Naive thymus-derived CD8-positive, alpha-beta T cell (primary cell): ENCODE results near the gene UBA1. TPM values are rescaled to one million over a fixed set of nuclear protein-coding genes. Genes with fewer than 3 reads are reported as not detected.
A peak's percentile ranks its signal among the peaks of the same experiment; 100 is the strongest.
"Not testable (repeated sequence)": the region's sequence is repeated elsewhere in the genome, so short reads cannot be mapped to it uniquely, and the experiment has no call there.

ENCODE experiments used
- ATAC-seq, 2 donors: fragments of 150-1000 bp; cut with Tn5 transposase in 1 of 2; sonication (Bioruptor Pico), chemical (Tn5 transposase) in 1 of 2; 1 replicate in 1 of 2; 2 replicates in 1 of 2; pipeline ENCODE4 v1.10.0; 2021; ENCODE audit warnings: mild to moderate bottlenecking in 2 of 2, moderate library complexity in 2 of 2
- POLR2A ChIA-PET: fragments of 350-600 bp; sonication (Branson Sonifier 250); formaldehyde crosslinking; loops from one replicate; lab custom pipeline; 2021; ENCODE audit warnings: antibody characterized with exemption; lab: Charles Lee
- DNase-seq, 10 donors: peaks; one replicate each; pipeline versions ENCODE4 v3.0.0 to v3.0.0-alpha.2; 2020 to 2022
- H3K27ac Mint-ChIP-seq, 10 donors: one replicate each; pipeline ENCODE4 v1.8.0; 2020 to 2022; ENCODE audit warnings: mild to moderate bottlenecking in 10 of 10, mixed read lengths in 10 of 10, moderate library complexity in 4 of 10, inconsistent platforms in 1 of 10
- H3K27me3 Mint-ChIP-seq, 5 donors: one replicate each; pipeline ENCODE4 v1.8.0; 2021 to 2022; ENCODE audit warnings: mixed read lengths in 5 of 5
- H3K36me3 Mint-ChIP-seq, 3 donors: one replicate each; pipeline ENCODE4 v1.8.0; 2020 to 2022; ENCODE audit warnings: mixed read lengths in 3 of 3, mild to moderate bottlenecking in 2 of 3, inconsistent platforms in 1 of 3
- H3K4me1 Mint-ChIP-seq, 4 donors: one replicate each; pipeline ENCODE4 v1.8.0; 2021 to 2022; ENCODE audit warnings: mixed read lengths in 4 of 4
- H3K4me3 Mint-ChIP-seq, 10 donors: one replicate each; pipeline ENCODE4 v1.8.0; 2020 to 2022; ENCODE audit warnings: mild to moderate bottlenecking in 10 of 10, mixed read lengths in 10 of 10, moderate library complexity in 6 of 10, inconsistent platforms in 1 of 10
- H3K9me3 Mint-ChIP-seq, 9 donors: one replicate each; pipeline ENCODE4 v1.8.0; 2020 to 2022; ENCODE audit warnings: mixed read lengths in 9 of 9, mild to moderate bottlenecking in 3 of 9, inconsistent platforms in 1 of 9, moderate library complexity in 1 of 9
- polyA plus RNA-seq, 3 donors: library from polyadenylated mRNA; unstranded; fragments of 300-500 nt; fragmentation: Illumina TruSeq; gene quantifications; one replicate each; pipeline ENCODE4 v1.2.3, GENCODE V29; 2021
- total RNA-seq, 8 experiments: library from RNA in 2 of 8; stranded (reverse) in 2 of 8; gene quantifications; one replicate each; pipeline ENCODE4 v1.2.3 and lab custom pipeline; 2021 to 2026

Gene UBA1
- total and polyA plus RNA-seq, 5 experiments from 2014 or later: 122 to 176 (median 156) TPM

GRCh38 chrX:47239898-47240545 lies 46.4 kb downstream of the UBA1 start:
- H3K4me1 Mint-ChIP-seq: peaks cover 6 to 30% (median 24%) of the 10 kb centered on the region in 4 donors
- ATAC-seq: no peak
- no peak overlapping the region for H3K4me3 Mint-ChIP-seq
- H3K9me3 Mint-ChIP-seq: no peaks in the 10 kb centered on the region
- H3K36me3 Mint-ChIP-seq: peaks cover 6 to 52% (median 12%) of the 10 kb centered on the region in 3 donors
- no peak for DNase-seq
- POLR2A ChIA-PET: no interaction called here
- H3K27me3 Mint-ChIP-seq: no peaks in the 10 kb centered on the region
- peak overlapping the region in 3 of 10 donors; percentile 69 to 80 (median 71) for H3K27ac Mint-ChIP-seq

- POLR2A ChIA-PET: no interaction called here
- H3K9me3 Mint-ChIP-seq: no peaks in the 10 kb centered on the region
Observed at GRCh38 chrX:47240619-47241018, 47.0 kb downstream of the UBA1 start.

DNA sequence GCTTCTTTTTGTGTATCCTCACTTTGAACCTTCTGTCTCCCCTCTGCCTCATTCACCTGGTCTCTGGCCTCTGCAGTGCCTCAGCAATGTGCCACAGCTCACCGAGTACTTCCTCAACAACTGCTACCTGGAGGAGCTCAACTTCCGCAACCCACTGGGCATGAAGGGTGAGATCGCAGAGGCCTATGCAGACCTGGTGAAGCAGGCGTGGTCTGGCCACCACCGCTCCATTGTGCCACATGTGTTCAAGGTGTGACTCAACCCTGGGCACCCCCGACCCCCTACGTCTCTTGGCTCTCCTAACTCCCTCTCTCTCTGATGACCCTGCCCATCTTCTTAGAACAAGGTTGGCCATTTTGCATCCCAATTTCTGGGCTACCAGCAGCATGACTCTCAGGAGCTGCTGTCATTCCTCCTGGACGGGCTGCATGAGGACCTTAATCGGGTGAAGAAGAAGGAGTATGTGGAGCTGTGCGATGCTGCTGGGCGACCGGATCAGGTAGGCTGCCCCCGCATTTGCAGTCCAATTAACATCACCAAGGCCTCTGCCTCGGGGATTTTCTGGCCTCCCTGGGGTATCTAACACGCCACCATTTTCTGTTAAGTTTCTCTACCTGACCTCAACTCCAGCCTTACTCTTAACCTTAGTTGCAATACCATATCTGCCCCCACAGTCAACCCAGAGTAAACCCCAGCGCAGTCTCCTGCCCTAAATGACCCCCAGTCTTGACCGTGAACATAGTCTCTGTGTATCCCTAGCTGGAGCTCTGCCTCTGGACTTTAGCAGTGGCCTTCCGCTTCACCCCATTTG lies 47.8 kb downstream of the UBA1 start:
- Mint-ChIP-seq H3K9me3 (no peaks in the 10 kb centered on the region), H3K27ac (peak overlapping the region in 4 of 10 donors; percentile 52 to 80 (median 64)), H3K27me3 (no peaks in the 10 kb centered on the region), H3K4me1 (peaks cover 3 to 17% (median 11%) of the 10 kb centered on the region in 4 donors), H3K4me3 (no peak overlapping the region), H3K36me3 (peaks cover 6 to 58% (median 18%) of the 10 kb centered on the region in 3 donors)
- DNase-seq: no peak
- POLR2A ChIA-PET: interaction anchor here (0.5 kb wide), 1 partner anchor 141 kb away, joined by 3 read pairs; no protein-coding TSS in a partner anchor
- ATAC-seq: no peak

More at GRCh38 chrX:47240619-47241018, 47.0 kb downstream of the UBA1 start:
- no peak for ATAC-seq
- H3K36me3 Mint-ChIP-seq: peaks cover 6 to 51% (median 12%) of the 10 kb centered on the region in 3 donors
- H3K4me1 Mint-ChIP-seq: peaks cover 3 to 25% (median 18%) of the 10 kb centered on the region in 4 donors
- H3K4me3 Mint-ChIP-seq: no peak overlapping the region
- DNase-seq: no peak
- H3K27ac Mint-ChIP-seq: peak overlapping the region in 1 of 10 donors; percentile 80
- H3K27me3 Mint-ChIP-seq: no peaks in the 10 kb centered on the region

DNA sequence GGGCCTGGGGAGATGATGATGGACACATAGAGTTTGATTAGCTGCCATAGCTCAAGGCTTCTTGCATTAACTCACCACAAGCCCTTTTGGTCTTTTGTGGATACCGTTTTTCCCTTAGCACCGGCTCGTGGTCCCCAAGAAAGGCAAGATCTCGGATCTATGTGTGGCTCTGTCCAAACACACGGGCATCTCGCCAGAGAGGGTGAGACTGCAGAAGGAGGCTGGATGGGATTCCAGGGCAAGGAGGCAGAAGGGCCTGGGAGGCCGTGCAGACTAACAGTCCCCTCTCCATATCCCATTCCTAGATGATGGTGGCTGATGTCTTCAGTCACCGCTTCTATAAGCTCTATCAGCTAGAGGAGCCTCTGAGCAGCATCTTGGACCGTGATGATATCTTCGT lies 48.7 kb downstream of the UBA1 start:
- Mint-ChIP-seq H3K4me3 (no peak overlapping the region), H3K27me3 (no peaks in the 10 kb centered on the region), H3K27ac (no peak overlapping the region), H3K9me3 (no peaks in the 10 kb centered on the region), H3K36me3 (peaks cover 6 to 64% (median 18%) of the 10 kb centered on the region in 3 donors), H3K4me1 (peaks cover 3 to 9% (median 4%) of the 10 kb centered on the region in 4 donors)
- ATAC-seq (no peak), DNase-seq (no peak)
- POLR2A ChIA-PET: no interaction called here

GRCh38 chrX:47243351-47243750 lies 49.7 kb downstream of the UBA1 start:
- POLR2A ChIA-PET: no interaction called here
- peaks cover 0 to 6% (median 2%) of the 10 kb centered on the region in 4 donors for H3K4me1 Mint-ChIP-seq
- DNase-seq (no peak), ATAC-seq (no peak)
- peak overlapping the region in 1 of 10 donors; percentile 85 for H3K27ac Mint-ChIP-seq
- no peak overlapping the region for H3K4me3 Mint-ChIP-seq
- no peaks in the 10 kb centered on the region for H3K9me3 Mint-ChIP-seq
- H3K36me3 Mint-ChIP-seq: peaks cover 6 to 73% (median 18%) of the 10 kb centered on the region in 3 donors
- no peaks in the 10 kb centered on the region for H3K27me3 Mint-ChIP-seq

- H3K4me1 Mint-ChIP-seq: peaks cover 0 to 3% (median under 1%) of the 10 kb centered on the region in 4 donors
- ATAC-seq (no peak), DNase-seq (no peak)
- H3K27me3 Mint-ChIP-seq: no peaks in the 10 kb centered on the region
- POLR2A ChIA-PET: no interaction called here
- no peak overlapping the region for H3K27ac Mint-ChIP-seq
- H3K4me3 Mint-ChIP-seq: no peak overlapping the region
- H3K36me3 Mint-ChIP-seq: peaks cover 8 to 75% (median 18%) of the 10 kb centered on the region in 3 donors
- H3K9me3 Mint-ChIP-seq: no peaks in the 10 kb centered on the region
Observed at GRCh38 chrX:47244676-47245075, 51.0 kb downstream of the UBA1 start.

DNA sequence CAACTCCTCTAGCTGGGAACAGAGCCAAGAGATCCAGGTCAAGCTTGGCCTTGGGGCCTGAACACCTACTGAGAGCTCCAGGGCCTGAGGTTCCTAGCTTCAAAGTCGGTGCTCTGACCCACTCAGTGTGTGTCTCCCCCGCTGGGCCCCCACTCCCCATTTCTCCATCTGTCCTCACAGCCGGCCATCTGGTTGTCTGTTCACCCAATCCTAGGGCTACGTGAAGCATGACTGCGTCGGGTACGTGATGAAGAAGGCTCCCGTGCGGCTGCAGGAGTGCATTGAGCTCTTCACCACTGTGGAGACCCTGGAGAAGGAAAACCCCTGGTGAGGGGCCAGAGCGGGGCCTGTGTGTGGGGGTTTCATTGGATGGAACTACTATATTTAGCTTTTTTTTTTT lies 51.5 kb downstream of the UBA1 start:
- H3K4me1 Mint-ChIP-seq: peaks cover 0 to 3% (median 0%) of the 10 kb centered on the region in 4 donors

DNA sequence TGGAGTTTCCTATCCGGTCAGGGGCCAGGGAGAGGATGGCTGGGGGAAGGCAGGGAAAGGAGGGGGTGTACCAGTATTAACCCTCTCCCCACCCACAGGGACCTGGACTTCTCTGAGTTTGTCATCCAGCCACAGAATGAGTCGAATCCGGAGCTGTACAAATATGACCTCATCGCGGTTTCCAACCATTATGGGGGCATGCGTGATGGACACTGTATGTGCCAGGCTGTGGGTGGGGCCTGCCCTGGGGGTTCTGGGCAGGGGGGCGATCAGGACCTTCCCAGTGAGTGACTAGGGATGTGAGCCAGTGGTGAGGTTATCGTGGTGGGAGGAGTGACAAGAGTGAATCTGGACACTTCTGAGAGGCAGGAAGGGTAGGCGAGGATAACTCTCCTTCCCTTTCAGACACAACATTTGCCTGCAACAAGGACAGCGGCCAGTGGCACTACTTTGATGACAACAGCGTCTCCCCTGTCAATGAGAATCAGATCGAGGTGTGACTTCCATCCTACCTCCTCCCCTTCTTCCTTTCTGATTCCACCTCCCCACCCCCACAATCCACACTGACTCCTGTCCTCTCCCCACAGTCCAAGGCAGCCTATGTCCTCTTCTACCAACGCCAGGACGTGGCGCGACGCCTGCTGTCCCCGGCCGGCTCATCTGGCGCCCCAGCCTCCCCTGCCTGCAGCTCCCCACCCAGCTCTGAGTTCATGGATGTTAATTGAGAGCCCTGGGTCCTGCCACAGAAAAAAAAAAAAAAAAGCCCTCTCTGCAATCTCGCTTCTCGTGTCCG lies 53.8 kb downstream of the UBA1 start:
- peaks cover 0 to 3% (median 0%) of the 10 kb centered on the region in 4 donors for H3K4me1 Mint-ChIP-seq
- peak overlapping the region in 3 of 10 donors; percentile 48 to 69 (median 61) for H3K27ac Mint-ChIP-seq
- ATAC-seq (peak in 1 of 2 donors; percentile 6), DNase-seq (no peak)
- no peaks in the 10 kb centered on the region for H3K27me3 Mint-ChIP-seq
- H3K36me3 Mint-ChIP-seq: peaks cover 2 to 52% (median 12%) of the 10 kb centered on the region in 3 donors
- H3K4me3 Mint-ChIP-seq: no peak overlapping the region
- H3K9me3 Mint-ChIP-seq: no peaks in the 10 kb centered on the region
- POLR2A ChIA-PET: interaction anchor here (0.5 to 1.0 kb wide), 4 partner anchors 9 to 373 kb away, joined by 3 to 5 read pairs (median 4); no protein-coding TSS in a partner anchor

More for the DNA sequence above, 51.5 kb downstream of the UBA1 start:
- Mint-ChIP-seq H3K9me3 (no peaks in the 10 kb centered on the region), H3K36me3 (peaks cover 5 to 70% (median 18%) of the 10 kb centered on the region in 3 donors), H3K4me3 (no peak overlapping the region), H3K27me3 (no peaks in the 10 kb centered on the region), H3K27ac (no peak overlapping the region)
- DNase-seq (no peak), ATAC-seq (no peak)
- POLR2A ChIA-PET: no interaction called here

GRCh38 chrX:47247999-47248320 lies 54.3 kb downstream of the UBA1 start:
- POLR2A ChIA-PET: interaction anchor here (0.5 to 1.0 kb wide), 3 partner anchors 11 to 372 kb away, joined by 3 to 4 read pairs (median 3); no protein-coding TSS in a partner anchor
- Mint-ChIP-seq H3K27me3 (no peaks in the 10 kb centered on the region), H3K4me3 (no peak overlapping the region), H3K36me3 (peaks cover 2 to 46% (median 12%) of the 10 kb centered on the region in 3 donors), H3K9me3 (peaks cover 0 to 2% (median 0%) of the 10 kb centered on the region in 9 donors), H3K27ac (peak overlapping the region in 2 of 10 donors; percentile 44 to 69), H3K4me1 (peaks cover 0 to 3% (median 0%) of the 10 kb centered on the region in 4 donors)
- DNase-seq: no peak
- peak; percentile 4 to 11 for ATAC-seq

- Mint-ChIP-seq H3K9me3 (peaks cover 0 to 3% (median 0%) of the 10 kb centered on the region in 9 donors), H3K36me3 (peaks cover 2 to 43% (median 11%) of the 10 kb centered on the region in 3 donors), H3K4me1 (peaks cover 0 to 3% (median 0%) of the 10 kb centered on the region in 4 donors), H3K4me3 (no peak overlapping the region), H3K27ac (peak overlapping the region in 2 of 10 donors; percentile 43 to 91), H3K27me3 (no peaks in the 10 kb centered on the region)
- DNase-seq (no peak), ATAC-seq (peak in 1 of 2 donors; percentile 15)
- POLR2A ChIA-PET: no interaction called here
Observed at GRCh38 chrX:47248576-47248975, 54.9 kb downstream of the UBA1 start.

DNA sequence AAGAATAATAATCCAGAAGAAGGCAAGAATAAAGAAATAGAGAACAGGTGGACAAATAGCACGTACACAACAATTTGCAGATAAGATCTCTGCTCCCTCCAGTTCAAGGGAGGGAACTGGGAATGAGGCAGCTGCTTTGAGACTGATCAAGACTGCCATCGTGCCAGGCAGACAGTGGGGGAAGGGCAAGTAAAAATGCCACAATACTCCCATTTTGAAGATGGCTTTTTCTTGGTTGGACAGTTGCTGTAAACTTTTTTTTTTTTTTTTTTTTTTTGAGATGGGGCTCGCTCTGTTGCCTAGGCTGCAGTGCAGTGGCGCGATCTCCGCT lies 56.4 kb downstream of the UBA1 start:
- H3K27me3 Mint-ChIP-seq: no peaks in the 10 kb centered on the region
- H3K4me1 Mint-ChIP-seq: peaks cover 0 to 3% (median 0%) of the 10 kb centered on the region in 4 donors
- H3K9me3 Mint-ChIP-seq: peaks cover 0 to 11% (median 0%) of the 10 kb centered on the region in 9 donors
- POLR2A ChIA-PET: interaction anchor here (0.7 kb wide), 2 partner anchors 15 to 223 kb away, joined by 3 to 7 read pairs; no protein-coding TSS in a partner anchor
- no peak overlapping the region for H3K4me3 Mint-ChIP-seq
- peak overlapping the region in 3 of 10 donors; percentile 41 to 91 (median 78) for H3K27ac Mint-ChIP-seq
- ATAC-seq (no peak), DNase-seq (no peak)
- H3K36me3 Mint-ChIP-seq: peaks cover 2 to 32% (median 17%) of the 10 kb centered on the region in 3 donors

DNA sequence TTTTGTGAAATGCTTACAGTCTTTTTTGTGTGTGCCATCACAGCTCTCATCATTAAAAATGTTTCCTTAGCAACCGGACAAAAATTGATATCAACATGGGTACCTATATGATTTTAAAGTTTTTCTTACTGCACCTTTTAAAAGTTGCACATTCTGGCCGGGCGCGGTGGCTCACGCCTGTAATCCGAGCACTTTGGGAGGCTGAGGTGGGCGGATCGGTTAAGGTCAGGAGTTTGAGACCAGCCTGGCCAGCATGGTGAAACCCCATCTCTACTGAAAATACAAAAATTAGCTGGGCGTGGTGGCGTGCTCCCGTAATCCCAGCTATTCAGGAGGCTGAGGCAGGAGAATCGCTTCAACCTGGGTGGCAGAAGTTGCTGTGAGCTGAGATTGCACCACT lies 64.0 kb downstream of the UBA1 start:
- H3K4me3 Mint-ChIP-seq, POLR2A ChIA-PET, H3K27me3 Mint-ChIP-seq, H3K27ac Mint-ChIP-seq, ATAC-seq, H3K4me1 Mint-ChIP-seq, DNase-seq: not testable (repeated sequence)
- peaks cover 0 to 23% (median 0%) of the 10 kb centered on the region in 9 donors for H3K9me3 Mint-ChIP-seq
- peaks cover 0 to 17% (median 0%) of the 10 kb centered on the region in 3 donors for H3K36me3 Mint-ChIP-seq
